Neuron (in vitro differentiated cells): ENCODE data around the gene THAP10.

Experiments used
- H2AFZ ChIP-seq: one replicate; pipeline ENCODE4 v1.6.1; 2013; ENCODE audit warnings: low read depth, mild to moderate bottlenecking, inconsistent platforms, low read length, moderate library complexity
- H3K27me3 ChIP-seq: one replicate; pipeline ENCODE4 v1.6.1; 2013; ENCODE audit warnings: low read length; ENCODE audit not compliant: insufficient read depth
- H3K36me3 ChIP-seq: one replicate; pipeline ENCODE4 v1.6.1; 2013; ENCODE audit warnings: low read length; ENCODE audit not compliant: insufficient read depth
- H3K4me1 ChIP-seq: one replicate; pipeline ENCODE4 v1.6.1; 2013; ENCODE audit warnings: low read length; ENCODE audit not compliant: insufficient read depth
- H3K4me3 ChIP-seq: 2 replicates; pipeline ENCODE4 v1.5.1; 2013; ENCODE audit warnings: mild to moderate bottlenecking, low read length, moderate library complexity
- H3K9me3 ChIP-seq: one replicate; pipeline ENCODE4 v1.6.1; 2013; ENCODE audit warnings: low read length

THAP10 gene

GRCh38 chr15:70833422-70833821, 58.8 kb downstream of the THAP10 start:
- Histone ChIP-seq H3K9me3 (no peaks in the 10 kb centered on the region), H2AFZ (no peak overlapping the region), H3K4me3 (no peak overlapping the region), H3K36me3 (peaks cover 34% of the 10 kb centered on the region), H3K4me1 (no peaks in the 10 kb centered on the region), H3K27me3 (no peaks in the 10 kb centered on the region)

GRCh38 chr15:70832176-70832575, 60.1 kb downstream of the THAP10 start:
- Histone ChIP-seq H2AFZ (no peak overlapping the region), H3K4me1 (no peaks in the 10 kb centered on the region), H3K27me3 (no peaks in the 10 kb centered on the region), H3K9me3 (no peaks in the 10 kb centered on the region), H3K4me3 (no peak overlapping the region), H3K36me3 (peaks cover 34% of the 10 kb centered on the region)
